HCT116 (cell line): ENCODE measurements around the gene HDAC7.

ENCODE experiments used
- EZH2 ChIP-seq: fragments of 200-600 bp; sonication (generic); IDR thresholded peaks from 2 replicates; pipeline ENCODE4 v1.6.1; 2017; ENCODE audit warnings: antibody characterized with exemption, mixed run types
- SRF ChIP-seq: IDR thresholded peaks from 2 replicates; pipeline ENCODE4 v1.6.1; 2012; ENCODE audit warnings: low read depth
- TF ChIP-seq, protein P1 (sequence below), 3 experiments: fragments of 200-600 bp in 1 of 3; sonication (generic) in 1 of 3; IDR thresholded peaks in 2 of 3; conservative IDR thresholded peaks in 1 of 3; 2 replicates each; pipeline ENCODE4 v1.5.1; 2012 to 2017; ENCODE audit warnings: low read depth in 2 of 3, low read length in 2 of 3, antibody characterized with exemption in 1 of 3, borderline replicate concordance in 1 of 3, control low read depth in 1 of 3, mild to moderate bottlenecking in 1 of 3, mixed read lengths in 1 of 3, mixed run types in 1 of 3, moderate library complexity in 1 of 3; ENCODE audit not compliant: insufficient read depth in 1 of 3
- TF ChIP-seq, protein P2 (sequence below): IDR thresholded peaks from 2 replicates; pipeline ENCODE4 v1.6.1; 2011; ENCODE audit warnings: mild to moderate bottlenecking, low read length, moderate library complexity; ENCODE audit not compliant: insufficient replicate concordance; ENCODE audit errors: extremely low read depth

DNA sequence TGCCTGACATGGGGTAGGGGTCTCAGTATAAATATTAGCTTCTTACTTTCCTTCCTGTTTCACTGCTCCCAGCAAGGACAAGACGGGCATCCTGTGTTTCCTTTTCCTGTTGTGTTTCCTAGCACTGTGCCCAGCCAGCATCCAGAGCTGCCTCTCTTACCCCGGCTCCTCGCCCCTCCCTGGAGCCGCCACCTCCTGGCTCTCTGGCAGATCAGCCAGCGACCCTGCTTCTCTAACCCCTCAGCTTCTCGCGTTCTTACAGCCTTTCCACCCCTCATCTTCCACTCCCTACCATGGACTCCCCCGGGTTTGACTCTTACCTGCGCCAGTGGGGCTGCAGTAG, 17.8 kb downstream of the HDAC7 start:
- TF ChIP-seq, protein P1, sequence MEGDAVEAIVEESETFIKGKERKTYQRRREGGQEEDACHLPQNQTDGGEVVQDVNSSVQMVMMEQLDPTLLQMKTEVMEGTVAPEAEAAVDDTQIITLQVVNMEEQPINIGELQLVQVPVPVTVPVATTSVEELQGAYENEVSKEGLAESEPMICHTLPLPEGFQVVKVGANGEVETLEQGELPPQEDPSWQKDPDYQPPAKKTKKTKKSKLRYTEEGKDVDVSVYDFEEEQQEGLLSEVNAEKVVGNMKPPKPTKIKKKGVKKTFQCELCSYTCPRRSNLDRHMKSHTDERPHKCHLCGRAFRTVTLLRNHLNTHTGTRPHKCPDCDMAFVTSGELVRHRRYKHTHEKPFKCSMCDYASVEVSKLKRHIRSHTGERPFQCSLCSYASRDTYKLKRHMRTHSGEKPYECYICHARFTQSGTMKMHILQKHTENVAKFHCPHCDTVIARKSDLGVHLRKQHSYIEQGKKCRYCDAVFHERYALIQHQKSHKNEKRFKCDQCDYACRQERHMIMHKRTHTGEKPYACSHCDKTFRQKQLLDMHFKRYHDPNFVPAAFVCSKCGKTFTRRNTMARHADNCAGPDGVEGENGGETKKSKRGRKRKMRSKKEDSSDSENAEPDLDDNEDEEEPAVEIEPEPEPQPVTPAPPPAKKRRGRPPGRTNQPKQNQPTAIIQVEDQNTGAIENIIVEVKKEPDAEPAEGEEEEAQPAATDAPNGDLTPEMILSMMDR (IDR thresholded peaks at IDR 0.05 in 2 of 3, conservative IDR thresholded peaks at IDR 0.05 in 1 of 3; ENCODE audit: borderline replicate concordance in 1 of 3, insufficient read depth in 1 of 3, low read depth in 2 of 3, low read length in 2 of 3) = no peak
- TF ChIP-seq, protein P2, sequence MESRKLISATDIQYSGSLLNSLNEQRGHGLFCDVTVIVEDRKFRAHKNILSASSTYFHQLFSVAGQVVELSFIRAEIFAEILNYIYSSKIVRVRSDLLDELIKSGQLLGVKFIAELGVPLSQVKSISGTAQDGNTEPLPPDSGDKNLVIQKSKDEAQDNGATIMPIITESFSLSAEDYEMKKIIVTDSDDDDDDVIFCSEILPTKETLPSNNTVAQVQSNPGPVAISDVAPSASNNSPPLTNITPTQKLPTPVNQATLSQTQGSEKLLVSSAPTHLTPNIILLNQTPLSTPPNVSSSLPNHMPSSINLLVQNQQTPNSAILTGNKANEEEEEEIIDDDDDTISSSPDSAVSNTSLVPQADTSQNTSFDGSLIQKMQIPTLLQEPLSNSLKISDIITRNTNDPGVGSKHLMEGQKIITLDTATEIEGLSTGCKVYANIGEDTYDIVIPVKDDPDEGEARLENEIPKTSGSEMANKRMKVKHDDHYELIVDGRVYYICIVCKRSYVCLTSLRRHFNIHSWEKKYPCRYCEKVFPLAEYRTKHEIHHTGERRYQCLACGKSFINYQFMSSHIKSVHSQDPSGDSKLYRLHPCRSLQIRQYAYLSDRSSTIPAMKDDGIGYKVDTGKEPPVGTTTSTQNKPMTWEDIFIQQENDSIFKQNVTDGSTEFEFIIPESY = no peak
- no peak for TF ChIP-seq SRF
- no peak for TF ChIP-seq EZH2
